HPDE6-E6E7 (cell line): ENCODE results near the gene ALG14.
"Not testable (repeated sequence)": the region's sequence is repeated elsewhere in the genome, so short reads cannot be mapped to it uniquely, and the experiment has no call there.

Experiments
- DNase-seq: peaks from one replicate; pipeline ENCODE4 v3.0.0; 2011; ENCODE audit warnings: missing footprints; ENCODE audit errors: extremely low spot score

The ALG14 gene

DNA sequence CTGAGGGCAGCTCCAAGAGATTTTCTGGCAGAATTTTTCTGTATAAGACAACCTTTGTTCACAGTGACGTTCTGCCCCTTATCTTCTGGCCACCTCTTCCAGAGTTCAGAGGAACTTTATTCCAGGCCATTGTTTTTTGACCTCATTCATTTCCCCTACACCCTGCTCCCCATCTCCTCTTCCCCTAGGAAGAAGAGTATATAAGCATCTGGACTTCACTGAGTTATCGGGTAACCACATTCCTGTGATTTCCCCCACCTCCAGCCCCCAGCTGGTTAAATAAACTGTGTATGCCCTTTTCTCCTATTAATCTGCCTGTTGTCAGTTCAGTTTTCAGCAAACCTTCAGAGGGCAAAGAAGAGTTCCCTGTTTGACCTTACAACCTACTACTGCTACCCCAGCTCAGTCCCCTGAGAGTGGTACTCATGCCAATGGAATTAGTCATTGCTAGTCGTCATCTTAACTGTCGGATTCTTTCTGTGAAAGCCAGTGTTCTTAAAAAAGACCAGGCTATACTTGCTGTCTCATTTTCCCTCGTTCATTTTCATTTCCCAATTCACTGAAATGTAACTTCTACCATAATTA is 14.3 kb upstream of the ALG14 start:
- peak; percentile 23 for DNase-seq

DNA sequence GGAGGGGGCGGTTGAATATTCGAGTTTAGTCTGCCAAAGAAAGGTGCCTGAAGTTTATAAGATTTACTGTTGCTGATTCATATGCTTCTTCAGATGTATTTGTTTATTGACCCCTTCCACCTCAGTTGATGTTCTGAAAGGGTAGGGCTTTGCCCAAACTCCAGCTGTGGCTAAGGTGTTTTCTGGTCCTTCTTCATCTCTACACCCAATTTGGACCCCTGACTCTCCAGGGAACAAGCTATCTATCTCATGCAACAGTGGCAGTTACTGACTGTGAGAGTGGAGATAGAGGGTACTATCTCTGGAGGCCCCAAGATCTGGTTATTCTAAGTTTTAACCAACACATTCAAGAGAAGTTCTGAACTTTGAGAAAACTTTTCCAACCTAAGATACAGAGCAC is 12.6 kb upstream of the ALG14 start:
- DNase-seq = no peak

- no peak for DNase-seq
Measured at GRCh38 chr1:95084317-95085176, 11.8 kb upstream of the ALG14 start.

DNA sequence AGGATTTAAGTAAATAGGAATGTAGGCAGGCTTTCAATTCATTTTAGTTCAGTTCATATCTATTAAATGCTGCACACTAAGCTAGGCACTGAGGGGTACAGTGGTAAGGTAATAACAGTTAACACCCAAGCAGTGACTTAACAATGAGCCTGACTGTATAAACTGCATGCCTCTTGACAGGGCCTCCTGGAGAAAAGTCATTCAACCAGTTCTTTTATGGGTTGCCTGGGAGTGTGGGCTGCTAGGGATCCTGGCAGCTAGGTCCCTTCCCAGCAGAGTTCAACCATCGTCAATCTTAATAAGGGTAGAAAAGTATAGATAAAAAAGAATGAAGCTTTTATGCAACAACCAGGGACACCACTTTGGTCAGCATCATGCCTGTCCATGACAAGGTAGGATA is 8.1 kb upstream of the ALG14 start:
- DNase-seq = no peak

DNA sequence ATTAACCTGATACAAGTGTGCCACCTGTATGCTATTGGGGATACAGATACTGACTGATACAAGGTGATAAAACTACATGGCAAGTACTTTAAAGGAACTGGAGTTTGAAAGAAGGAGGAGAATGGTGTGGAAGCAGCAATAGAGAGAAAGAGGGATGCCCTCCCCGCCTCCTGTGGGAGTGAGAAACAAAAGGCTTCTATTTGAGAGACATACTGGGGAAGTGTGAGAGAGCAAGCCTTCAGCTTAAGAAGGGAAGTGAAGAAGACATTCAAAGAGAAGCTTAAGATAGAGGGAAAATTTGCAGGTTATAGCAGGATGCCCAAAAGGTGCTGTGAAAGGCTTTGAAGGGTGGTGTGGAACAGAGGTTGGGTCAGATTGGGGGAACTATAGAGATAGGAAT is 7.7 kb upstream of the ALG14 start:
- no peak for DNase-seq

DNA sequence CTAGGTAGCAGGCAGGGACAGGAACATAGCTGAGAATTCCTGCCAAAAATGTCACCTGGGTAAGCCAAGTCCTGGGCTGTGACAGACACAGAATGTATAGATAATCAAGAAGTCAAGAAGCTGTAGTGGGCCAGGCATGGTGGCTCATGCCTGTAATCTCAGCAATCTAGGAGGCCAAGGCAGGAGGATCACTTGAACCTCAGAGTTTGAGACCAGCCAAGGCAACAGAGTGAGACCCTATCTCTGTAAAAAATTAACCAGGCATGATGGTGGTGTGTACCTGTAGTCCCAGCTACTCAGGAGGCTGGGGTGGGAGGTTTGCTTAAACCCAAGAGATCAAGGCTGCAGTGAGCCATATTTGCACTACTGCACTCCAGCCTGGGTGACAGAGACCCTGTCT is 3.3 kb upstream of the ALG14 start:
- DNase-seq = no peak

GRCh38 chr1:95073446-95073845 is 695 bp upstream of the ALG14 start:
- DNase-seq = no peak

- no peak for DNase-seq
Measured at GRCh38 chr1:95072117-95072516, 634 bp downstream of the ALG14 start.

DNA sequence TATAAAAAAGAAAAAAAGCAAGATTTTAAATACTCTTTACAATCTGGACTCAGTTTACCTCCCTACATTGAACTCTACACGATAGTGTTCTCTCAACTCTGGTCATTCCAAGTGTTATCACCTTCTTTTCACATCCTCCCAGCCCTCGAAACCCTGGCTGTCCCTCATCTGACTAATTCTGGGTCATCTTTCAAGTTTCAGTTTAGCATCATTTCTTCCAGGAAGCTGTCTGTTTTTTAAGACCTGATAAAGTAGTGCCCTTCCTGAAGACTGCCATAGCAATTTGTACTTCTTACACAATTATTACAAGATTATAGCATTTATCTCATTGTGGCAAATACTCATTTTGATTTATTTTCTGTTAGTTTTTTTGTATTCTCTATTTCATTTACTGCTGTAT is 1.2 kb downstream of the ALG14 start:
- no peak for DNase-seq

GRCh38 chr1:95069710-95070093 is 3.0 kb downstream of the ALG14 start:
- no peak for DNase-seq

DNA sequence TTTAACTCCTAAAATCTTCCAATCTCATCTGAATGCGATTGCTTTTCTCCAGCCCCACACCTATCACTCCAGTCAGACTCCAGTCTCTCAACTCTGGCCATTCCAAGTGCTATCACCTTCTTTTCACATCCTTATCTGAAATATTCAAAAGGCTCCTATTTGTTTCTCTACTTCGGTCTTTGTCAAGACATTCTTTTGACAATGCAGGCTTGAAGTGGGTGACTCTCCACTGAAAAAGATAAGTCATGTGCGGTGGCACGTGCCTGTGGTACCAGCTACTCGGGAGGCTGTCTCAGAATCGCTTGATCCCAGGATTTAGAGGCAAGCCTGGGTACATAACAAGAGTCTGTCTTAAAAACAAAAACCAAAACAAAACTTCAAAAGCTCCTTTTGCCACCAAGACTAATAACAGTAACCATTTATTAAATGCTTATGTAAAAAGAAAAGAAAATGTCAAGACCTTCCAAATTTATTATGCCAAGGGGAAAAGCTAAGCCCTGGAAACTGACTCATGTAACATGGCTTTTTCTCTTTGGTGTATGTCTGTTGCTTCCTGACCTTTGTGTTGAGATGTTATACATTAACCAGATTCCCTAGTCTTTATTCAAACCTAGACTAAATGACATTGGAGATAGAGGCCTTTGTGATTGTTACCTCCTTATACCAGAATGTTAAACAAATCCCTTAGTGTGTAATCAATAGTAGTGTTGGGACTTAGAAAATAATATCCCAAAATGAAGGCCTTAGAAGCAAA is 3.6 kb downstream of the ALG14 start:
- no peak for DNase-seq

GRCh38 chr1:95067568-95067967 is 5.2 kb downstream of the ALG14 start:
- DNase-seq = no peak

DNA sequence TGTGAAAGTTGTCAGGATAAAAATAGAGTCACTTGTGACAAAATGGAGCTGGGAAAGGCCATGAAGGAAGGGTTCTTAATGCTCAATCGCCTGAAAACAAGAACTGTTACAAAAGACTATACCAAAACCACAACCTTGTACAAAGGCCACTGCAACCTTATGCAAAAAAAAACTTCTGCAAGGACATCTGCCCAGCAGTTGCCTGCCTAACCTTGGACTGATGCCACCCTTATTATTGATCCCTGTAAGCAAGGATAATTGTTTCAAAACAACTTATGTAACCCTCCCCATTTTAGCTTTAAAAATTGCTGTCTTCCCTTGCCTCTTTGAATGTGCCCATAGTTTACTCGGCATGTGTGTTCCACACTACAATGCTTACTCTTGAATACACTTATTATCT is 5.7 kb downstream of the ALG14 start:
- DNase-seq = no peak

DNA sequence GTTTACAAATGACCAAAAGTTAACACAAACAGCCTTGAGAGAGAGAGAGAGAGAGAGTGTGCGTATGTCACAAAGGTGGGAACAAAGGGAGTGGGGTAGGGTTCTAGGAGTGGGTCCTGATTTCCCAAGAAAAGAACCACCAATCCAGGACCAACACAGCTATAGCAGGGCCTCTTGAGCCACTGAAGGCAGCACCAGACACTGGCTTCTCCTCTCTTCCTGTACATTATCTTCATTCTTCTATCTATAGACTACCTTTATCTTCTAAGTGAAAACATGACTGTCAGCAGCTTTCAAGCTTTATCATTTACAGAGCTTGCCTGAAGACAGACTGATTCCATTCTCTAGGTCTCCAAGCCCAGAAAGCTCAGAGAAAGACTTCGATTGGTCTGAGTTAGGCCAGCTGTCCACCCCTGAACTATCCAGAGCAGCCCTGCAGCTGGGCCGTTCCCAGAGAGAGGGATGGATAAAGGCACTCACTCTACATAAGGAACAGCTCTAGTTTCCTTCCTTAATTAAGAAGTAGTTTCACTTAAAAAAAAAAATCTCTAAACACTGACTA is 11.2 kb downstream of the ALG14 start:
- DNase-seq = no peak

GRCh38 chr1:95058974-95059373 is 13.8 kb downstream of the ALG14 start:
- no peak for DNase-seq

- DNase-seq = no peak
Measured at GRCh38 chr1:95057351-95057750, 15.4 kb downstream of the ALG14 start.

- DNase-seq = no peak
Measured at GRCh38 chr1:95049935-95050334, 22.8 kb downstream of the ALG14 start.

- no peak for DNase-seq
Measured at GRCh38 chr1:95048317-95048716, 24.4 kb downstream of the ALG14 start.

GRCh38 chr1:95047624-95048023 is 25.1 kb downstream of the ALG14 start:
- DNase-seq = not testable (repeated sequence)

GRCh38 chr1:95046359-95046758 is 26.4 kb downstream of the ALG14 start:
- no peak for DNase-seq

- peak; percentile 58 for DNase-seq
Measured at GRCh38 chr1:95043141-95043980, 29.4 kb downstream of the ALG14 start.

GRCh38 chr1:95042286-95042685 is 30.5 kb downstream of the ALG14 start:
- DNase-seq = no peak
